ENCODE measurements around the gene IQCB1. TPM values are rescaled to one million over a fixed set of nuclear protein-coding genes. Genes with fewer than 3 reads are reported as not detected.

Gene IQCB1
- total RNA-seq, 6 experiments from 2014 or later, result 8.4 to 11.9 (median 10.1) TPM

- H3K36me3 Mint-ChIP-seq (ENCODE audit: low read depth), result peaks cover 80% of the 10 kb centered on the region
- TF ChIP-seq CTCF (IDR thresholded peaks at IDR 0.05), result no peak
- peaks cover 6% of the 10 kb centered on the region; the same call in 1 of the 2 replicates for H3K4me1 Mint-ChIP-seq (ENCODE audit: low read depth)
- no peaks in the 10 kb centered on the region for H3K27me3 Mint-ChIP-seq (ENCODE audit: insufficient read depth)
- H3K27ac Mint-ChIP-seq, result no peak overlapping the region
- peaks cover 25% of the 10 kb centered on the region for H3K9me3 Mint-ChIP-seq
- no peak overlapping the region for H3K4me3 Mint-ChIP-seq
- DNase-seq, result no peak
These were observed 11.9 kb downstream of the IQCB1 start for GRCh38 chr3:121822973-121823372.

- Mint-ChIP-seq H3K9me3 (peaks cover 25% of the 10 kb centered on the region), H3K4me1 (ENCODE audit: low read depth) (peaks cover 6% of the 10 kb centered on the region; the same call in 1 of the 2 replicates), H3K27me3 (ENCODE audit: insufficient read depth) (no peaks in the 10 kb centered on the region), H3K27ac (no peak overlapping the region), H3K36me3 (ENCODE audit: low read depth) (peaks cover 80% of the 10 kb centered on the region), H3K4me3 (no peak overlapping the region)
- TF ChIP-seq CTCF (IDR thresholded peaks at IDR 0.05), result no peak
- no peak for DNase-seq
These were observed 13.2 kb downstream of the IQCB1 start for GRCh38 chr3:121821421-121822199.

- TF ChIP-seq CTCF (IDR thresholded peaks at IDR 0.05), result no peak
- Mint-ChIP-seq H3K36me3 (ENCODE audit: low read depth) (peaks cover 79% of the 10 kb centered on the region), H3K27me3 (ENCODE audit: insufficient read depth) (no peaks in the 10 kb centered on the region), H3K4me1 (ENCODE audit: low read depth) (peaks cover 6% of the 10 kb centered on the region; the same call in 1 of the 2 replicates), H3K4me3 (no peak overlapping the region), H3K9me3 (peaks cover 26% of the 10 kb centered on the region), H3K27ac (no peak overlapping the region)
- DNase-seq, result no peak
These were observed 15.6 kb downstream of the IQCB1 start for GRCh38 chr3:121819236-121819635.

GRCh38 chr3:121818578-121818977 is 16.3 kb downstream of the IQCB1 start:
- H3K9me3 Mint-ChIP-seq, result peaks cover 21% of the 10 kb centered on the region
- H3K4me3 Mint-ChIP-seq, result no peak overlapping the region
- H3K4me1 Mint-ChIP-seq (ENCODE audit: low read depth), result peaks cover 6% of the 10 kb centered on the region; the same call in 1 of the 2 replicates
- no peak for TF ChIP-seq CTCF (IDR thresholded peaks at IDR 0.05)
- H3K36me3 Mint-ChIP-seq (ENCODE audit: low read depth), result peaks cover 76% of the 10 kb centered on the region
- no peak for DNase-seq
- H3K27me3 Mint-ChIP-seq (ENCODE audit: insufficient read depth), result no peaks in the 10 kb centered on the region
- no peak overlapping the region for H3K27ac Mint-ChIP-seq

- DNase-seq, result no peak
- Mint-ChIP-seq H3K4me1 (ENCODE audit: low read depth) (peaks cover 6% of the 10 kb centered on the region; the same call in 1 of the 2 replicates), H3K36me3 (ENCODE audit: low read depth) (peaks cover 67% of the 10 kb centered on the region), H3K27me3 (ENCODE audit: insufficient read depth) (no peaks in the 10 kb centered on the region), H3K4me3 (no peak overlapping the region), H3K27ac (no peak overlapping the region), H3K9me3 (peaks cover 13% of the 10 kb centered on the region)
- TF ChIP-seq CTCF (IDR thresholded peaks at IDR 0.05), result no peak
These were observed 17.1 kb downstream of the IQCB1 start for GRCh38 chr3:121817753-121818152.

All from HFFc6 (cell line).